Measurements from ENCODE around the gene CLDND2. TPM values are rescaled to one million over a fixed set of nuclear protein-coding genes. Genes with fewer than 3 reads are reported as not detected.

The CLDND2 gene
- total and polyA plus RNA-seq, 10 of the 15 experiments (the other 5 are each of a cell fraction or from before 2014, with no cell fraction given): 0.24 to 7.1 (median 1.8) TPM; not detected in 1

- no peak for TF ChIP-seq NFYA (IDR thresholded peaks at IDR 0.05; ENCODE audit: borderline replicate concordance, low read depth, low read length)
- TF ChIP-seq WRNIP1 (IDR thresholded peaks at IDR 0.05; ENCODE audit: borderline replicate concordance, low read depth, low read length): no peak
- TF ChIP-seq PAX5 (IDR thresholded peaks at IDR 0.05; ENCODE audit: borderline replicate concordance, low read depth, low read length): 0 out of 2 replicates have a peak, but pooled peaks have one; percentile 26
- peak; percentile 95 for TF ChIP-seq ZNF687 (IDR thresholded peaks at IDR 0.05)
- no peak for TF ChIP-seq BMI1 (IDR thresholded peaks at IDR 0.05; ENCODE audit: borderline replicate concordance)
- TF ChIP-seq YBX1 (IDR thresholded peaks at IDR 0.05): no peak
- TF ChIP-seq STAT1 (conservative IDR thresholded peaks at IDR 0.05): no peak
- peak; percentile 88 for TF ChIP-seq MAX (IDR thresholded peaks at IDR 0.05; ENCODE audit: low read depth, low read length)
- TF ChIP-seq NR2C1 (IDR thresholded peaks at IDR 0.05): peak; percentile 44; the same call in 1 of the 2 replicates
- peak; percentile 41 for TF ChIP-seq KLF5 (IDR thresholded peaks at IDR 0.05; ENCODE audit: partially characterized antibody)
- no peak for TF ChIP-seq BCL3 (IDR thresholded peaks at IDR 0.05; ENCODE audit: borderline replicate concordance, insufficient read depth, low read depth, low read length, poor library complexity, severe bottlenecking)
- TF ChIP-seq SIX5 (IDR thresholded peaks at IDR 0.05; ENCODE audit: low read depth, low read length, severe bottlenecking): no peak
- peak; percentile 67 for TF ChIP-seq USF2 (IDR thresholded peaks at IDR 0.05; ENCODE audit: borderline replicate concordance, low read depth, low read length)
- TF ChIP-seq ZBED1 (IDR thresholded peaks at IDR 0.05; ENCODE audit: borderline replicate concordance): no peak
- no peak for TF ChIP-seq ZBTB33 (IDR thresholded peaks at IDR 0.05)
- TF ChIP-seq RCOR1 (conservative IDR thresholded peaks at IDR 0.05; ENCODE audit: low read depth, low read length): no peak
- TF ChIP-seq SUPT20H (IDR thresholded peaks at IDR 0.05; ENCODE audit: borderline replicate concordance, control insufficient read depth, low read depth, low read length): no peak
Measured at GRCh38 chr19:51339687-51340656, 28.8 kb downstream of the CLDND2 start (continued).
